ENCODE results near the gene ZNF609. TPM values are rescaled to one million over a fixed set of nuclear protein-coding genes. Genes with fewer than 3 reads are reported as not detected.

The ZNF609 gene
- polyA plus RNA-seq, 2 of the 4 experiments (the other 2 are of a cell fraction) = 19.6 to 39.9 TPM

DNA sequence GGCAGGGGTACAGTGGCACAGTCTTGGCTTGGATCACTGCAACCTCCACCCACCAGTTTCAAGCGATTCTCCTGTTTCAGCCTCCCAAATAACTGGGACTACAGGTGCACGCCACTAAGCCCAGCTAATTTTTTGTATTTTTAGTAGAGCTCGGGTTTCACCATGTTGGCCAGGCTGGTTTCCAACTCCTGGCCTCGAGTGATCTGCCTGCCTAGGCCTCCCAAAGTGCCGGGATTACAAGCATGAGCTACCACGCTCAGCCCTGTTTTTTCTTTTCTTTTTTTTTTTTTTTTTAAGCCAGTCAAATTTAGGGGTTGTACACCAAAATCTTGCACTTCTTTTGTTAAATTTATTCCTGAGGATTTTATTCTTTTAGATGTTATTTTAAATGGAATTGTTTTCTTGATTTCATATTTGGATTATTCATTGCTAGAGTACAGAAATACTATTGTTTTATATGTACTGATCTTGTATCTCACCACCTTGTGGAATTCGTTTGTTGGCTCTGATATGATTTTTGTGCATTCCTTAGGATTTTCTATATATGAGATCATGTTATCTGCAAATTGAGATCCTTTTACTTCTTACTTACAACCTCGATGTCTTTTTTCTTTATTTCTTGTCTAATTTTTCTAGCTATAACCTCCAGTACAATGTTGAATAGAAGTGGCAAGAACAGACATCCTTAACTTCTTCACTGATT is 65.6 kb downstream of the ZNF609 start:
- no peak for DNase-seq (ENCODE audit: low read depth in 1 of 2, low spot score in 1 of 2)
- TF ChIP-seq CBX8 (IDR thresholded peaks at IDR 0.05) = no peak
- TF ChIP-seq JUN (IDR thresholded peaks at IDR 0.05) = no peak
- TF ChIP-seq JUNB (IDR thresholded peaks at IDR 0.05) = 0 out of 2 replicates have a peak, but pooled peaks have one; percentile 8
- TF ChIP-seq HOXA7 (CRISPR knock-in tag; IDR thresholded peaks at IDR 0.05) = no peak
- TF ChIP-seq, protein P1, sequence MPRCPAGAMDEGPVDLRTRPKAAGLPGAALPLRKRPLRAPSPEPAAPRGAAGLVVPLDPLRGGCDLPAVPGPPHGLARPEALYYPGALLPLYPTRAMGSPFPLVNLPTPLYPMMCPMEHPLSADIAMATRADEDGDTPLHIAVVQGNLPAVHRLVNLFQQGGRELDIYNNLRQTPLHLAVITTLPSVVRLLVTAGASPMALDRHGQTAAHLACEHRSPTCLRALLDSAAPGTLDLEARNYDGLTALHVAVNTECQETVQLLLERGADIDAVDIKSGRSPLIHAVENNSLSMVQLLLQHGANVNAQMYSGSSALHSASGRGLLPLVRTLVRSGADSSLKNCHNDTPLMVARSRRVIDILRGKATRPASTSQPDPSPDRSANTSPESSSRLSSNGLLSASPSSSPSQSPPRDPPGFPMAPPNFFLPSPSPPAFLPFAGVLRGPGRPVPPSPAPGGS (IDR thresholded peaks at IDR 0.05) = no peak
- TF ChIP-seq, protein P2, sequence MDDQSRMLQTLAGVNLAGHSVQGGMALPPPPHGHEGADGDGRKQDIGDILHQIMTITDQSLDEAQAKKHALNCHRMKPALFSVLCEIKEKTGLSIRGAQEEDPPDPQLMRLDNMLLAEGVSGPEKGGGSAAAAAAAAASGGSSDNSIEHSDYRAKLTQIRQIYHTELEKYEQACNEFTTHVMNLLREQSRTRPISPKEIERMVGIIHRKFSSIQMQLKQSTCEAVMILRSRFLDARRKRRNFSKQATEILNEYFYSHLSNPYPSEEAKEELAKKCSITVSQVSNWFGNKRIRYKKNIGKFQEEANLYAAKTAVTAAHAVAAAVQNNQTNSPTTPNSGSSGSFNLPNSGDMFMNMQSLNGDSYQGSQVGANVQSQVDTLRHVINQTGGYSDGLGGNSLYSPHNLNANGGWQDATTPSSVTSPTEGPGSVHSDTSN (IDR thresholded peaks at IDR 0.05) = no peak
- no peak for TF ChIP-seq HDAC2 (IDR thresholded peaks at IDR 0.05)
- TF ChIP-seq RCOR1 (IDR thresholded peaks at IDR 0.05; ENCODE audit: low read depth, low read length) = no peak
- FAIRE-seq = peak; percentile 32
- 77% methylated on average over 8 of the region's 8 CpGs for WGBS (ENCODE audit: missing lambda C conversion rate)
- no peak overlapping the region for H3K4me3 ChIP-seq
- no peak for ATAC-seq
- H3K4me1 ChIP-seq = peaks cover 45% of the 10 kb centered on the region
- ChIA-PET POLR2A (interaction anchor here (0.6 kb wide), 1 partner anchor 47 kb away, joined by 3 read pairs; no protein-coding TSS in a partner anchor), CTCF (interaction anchor here (0.6 to 1.7 kb wide), 6 partner anchors 36 to 157 kb away, joined by 3 to 7 read pairs (median 4); no protein-coding TSS in a partner anchor)
- no peaks in the 10 kb centered on the region for H3K9me3 ChIP-seq
- H3K4me2 ChIP-seq = 0 out of 3 replicates have a peak overlapping the region, but pooled peaks have one; percentile 4
- H3K27ac ChIP-seq = no peak overlapping the region

DNA sequence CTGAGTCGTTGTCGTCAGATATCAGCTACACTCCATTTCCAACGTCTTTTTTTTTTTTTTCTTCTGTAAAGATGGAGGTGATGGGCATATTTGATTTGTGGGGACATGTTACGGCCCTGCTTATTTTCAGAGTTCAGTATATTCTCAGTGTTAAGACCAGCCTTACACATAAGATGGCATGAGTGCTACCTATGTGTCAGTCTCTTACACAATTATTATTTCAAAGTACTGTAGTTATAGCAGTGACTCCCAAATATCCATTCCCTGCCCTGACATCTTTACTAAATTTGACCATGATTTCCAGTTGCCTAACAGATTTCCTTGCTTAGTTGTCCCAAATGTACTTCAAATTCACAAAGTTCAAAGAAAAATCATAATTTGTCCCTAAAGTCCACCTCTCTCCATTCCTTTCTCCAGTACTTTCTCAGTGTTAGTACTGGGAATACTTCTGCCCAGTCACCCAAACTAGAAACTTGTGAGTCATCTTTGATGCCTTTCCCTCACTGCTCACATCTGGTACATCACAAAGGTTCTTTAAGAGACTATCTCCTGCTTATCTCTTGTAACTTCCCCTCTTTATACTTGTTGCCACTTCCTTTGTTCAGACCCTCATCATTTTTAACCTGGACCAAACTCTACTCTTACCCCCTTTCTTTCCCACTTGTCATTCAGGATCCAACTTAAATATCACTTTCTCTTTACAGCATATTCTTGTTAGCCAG is 67.0 kb downstream of the ZNF609 start:
- peak overlapping the region; percentile 3; the same call in 1 of the 3 replicates for H3K4me2 ChIP-seq
- H3K27ac ChIP-seq = no peak overlapping the region
- ChIA-PET CTCF (interaction anchor here (1.2 kb wide), 1 partner anchor 41 kb away, joined by 5 read pairs; no protein-coding TSS in a partner anchor), POLR2A (no interaction called here)
- H3K4me1 ChIP-seq = peaks cover 30% of the 10 kb centered on the region
- TF ChIP-seq CBX2 (IDR thresholded peaks at IDR 0.05; ENCODE audit: borderline replicate concordance, low read depth) (no peak), FOSL2 (IDR thresholded peaks at IDR 0.05) (no peak), FOSL2 (CRISPR knock-in tag; IDR thresholded peaks at IDR 0.05) (peak; percentile 54; the same call in 1 of the 2 replicates), NFE2L2 (conservative IDR thresholded peaks at IDR 0.05; ENCODE audit: low read length) (0 out of 2 replicates have a peak, but pooled peaks have one; percentile 28), SMC3 (IDR thresholded peaks at IDR 0.05) (no peak)
- TF ChIP-seq, protein P3, sequence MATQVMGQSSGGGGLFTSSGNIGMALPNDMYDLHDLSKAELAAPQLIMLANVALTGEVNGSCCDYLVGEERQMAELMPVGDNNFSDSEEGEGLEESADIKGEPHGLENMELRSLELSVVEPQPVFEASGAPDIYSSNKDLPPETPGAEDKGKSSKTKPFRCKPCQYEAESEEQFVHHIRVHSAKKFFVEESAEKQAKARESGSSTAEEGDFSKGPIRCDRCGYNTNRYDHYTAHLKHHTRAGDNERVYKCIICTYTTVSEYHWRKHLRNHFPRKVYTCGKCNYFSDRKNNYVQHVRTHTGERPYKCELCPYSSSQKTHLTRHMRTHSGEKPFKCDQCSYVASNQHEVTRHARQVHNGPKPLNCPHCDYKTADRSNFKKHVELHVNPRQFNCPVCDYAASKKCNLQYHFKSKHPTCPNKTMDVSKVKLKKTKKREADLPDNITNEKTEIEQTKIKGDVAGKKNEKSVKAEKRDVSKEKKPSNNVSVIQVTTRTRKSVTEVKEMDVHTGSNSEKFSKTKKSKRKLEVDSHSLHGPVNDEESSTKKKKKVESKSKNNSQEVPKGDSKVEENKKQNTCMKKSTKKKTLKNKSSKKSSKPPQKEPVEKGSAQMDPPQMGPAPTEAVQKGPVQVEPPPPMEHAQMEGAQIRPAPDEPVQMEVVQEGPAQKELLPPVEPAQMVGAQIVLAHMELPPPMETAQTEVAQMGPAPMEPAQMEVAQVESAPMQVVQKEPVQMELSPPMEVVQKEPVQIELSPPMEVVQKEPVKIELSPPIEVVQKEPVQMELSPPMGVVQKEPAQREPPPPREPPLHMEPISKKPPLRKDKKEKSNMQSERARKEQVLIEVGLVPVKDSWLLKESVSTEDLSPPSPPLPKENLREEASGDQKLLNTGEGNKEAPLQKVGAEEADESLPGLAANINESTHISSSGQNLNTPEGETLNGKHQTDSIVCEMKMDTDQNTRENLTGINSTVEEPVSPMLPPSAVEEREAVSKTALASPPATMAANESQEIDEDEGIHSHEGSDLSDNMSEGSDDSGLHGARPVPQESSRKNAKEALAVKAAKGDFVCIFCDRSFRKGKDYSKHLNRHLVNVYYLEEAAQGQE (IDR thresholded peaks at IDR 0.05) = no peak
- DNase-seq (ENCODE audit: low read depth in 1 of 2, low spot score in 1 of 2) = peak; percentile 38 to 50
- H3K9me3 ChIP-seq = no peaks in the 10 kb centered on the region
- WGBS (ENCODE audit: missing lambda C conversion rate) = 85% methylated on average over 4 of the region's 4 CpGs
- no peak for FAIRE-seq
- peak; percentile 80 to 88 for ATAC-seq
- H3K4me3 ChIP-seq = no peak overlapping the region

DNA sequence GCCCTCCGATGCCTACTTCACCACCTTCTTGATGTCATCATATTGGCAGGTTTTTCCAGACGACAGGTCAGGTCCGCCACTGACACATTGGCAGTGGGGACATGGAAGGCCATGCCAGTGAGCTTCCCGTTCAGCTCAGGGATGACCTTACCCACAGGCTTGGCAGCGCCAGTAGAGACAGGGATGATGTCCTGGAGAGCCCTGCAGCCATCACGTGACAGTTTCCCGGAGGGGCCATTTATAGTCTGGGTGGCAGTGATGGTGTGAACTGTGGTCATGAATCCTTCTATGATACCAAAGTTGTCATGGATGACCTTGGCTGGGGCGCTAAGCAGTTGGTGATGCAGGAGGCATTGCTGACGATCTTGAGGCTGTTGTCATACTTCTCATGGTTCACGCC is 68.5 kb downstream of the ZNF609 start:
- H3K4me2 ChIP-seq = no peak overlapping the region
- FAIRE-seq (no peak), DNase-seq (ENCODE audit: low read depth in 1 of 2, low spot score in 1 of 2) (no peak), ATAC-seq (no peak)
- ChIA-PET CTCF (interaction anchor here (0.6 kb wide), 1 partner anchor 158 kb away, joined by 3 read pairs; no protein-coding TSS in a partner anchor), POLR2A (no interaction called here)
- H3K27ac ChIP-seq = no peak overlapping the region
- no peaks in the 10 kb centered on the region for H3K9me3 ChIP-seq
- 96% methylated on average over 7 of the region's 10 CpGs for WGBS (ENCODE audit: missing lambda C conversion rate)
- H3K4me3 ChIP-seq = no peak overlapping the region
- peaks cover 30% of the 10 kb centered on the region; the same call in 2 of the 3 replicates for H3K4me1 ChIP-seq
- TF ChIP-seq HOXA7 (CRISPR knock-in tag; IDR thresholded peaks at IDR 0.05) (no peak), CEBPB (IDR thresholded peaks at IDR 0.05) (no peak), EHMT2 (IDR thresholded peaks at IDR 0.05; ENCODE audit: low read depth) (no peak), GATA3 (IDR thresholded peaks at IDR 0.05; ENCODE audit: borderline replicate concordance) (no peak), FOSB (CRISPR knock-in tag; IDR thresholded peaks at IDR 0.05) (no peak), CBX2 (IDR thresholded peaks at IDR 0.05; ENCODE audit: borderline replicate concordance, low read depth) (no peak), HOXB13 (CRISPR knock-in tag; IDR thresholded peaks at IDR 0.05; ENCODE audit: low read depth) (no peak), MAZ (IDR thresholded peaks at IDR 0.05; ENCODE audit: borderline replicate concordance, low read depth, low read length) (no peak), ZFP36 (IDR thresholded peaks at IDR 0.05; ENCODE audit: borderline replicate concordance, partially characterized antibody) (no peak), MAFK (IDR thresholded peaks at IDR 0.05; ENCODE audit: partially characterized antibody) (no peak), ZSCAN20 (CRISPR knock-in tag; IDR thresholded peaks at IDR 0.05) (no peak)
- TF ChIP-seq, protein P4, sequence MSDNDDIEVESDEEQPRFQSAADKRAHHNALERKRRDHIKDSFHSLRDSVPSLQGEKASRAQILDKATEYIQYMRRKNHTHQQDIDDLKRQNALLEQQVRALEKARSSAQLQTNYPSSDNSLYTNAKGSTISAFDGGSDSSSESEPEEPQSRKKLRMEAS (IDR thresholded peaks at IDR 0.05) = no peak
- TF ChIP-seq, protein P5, sequence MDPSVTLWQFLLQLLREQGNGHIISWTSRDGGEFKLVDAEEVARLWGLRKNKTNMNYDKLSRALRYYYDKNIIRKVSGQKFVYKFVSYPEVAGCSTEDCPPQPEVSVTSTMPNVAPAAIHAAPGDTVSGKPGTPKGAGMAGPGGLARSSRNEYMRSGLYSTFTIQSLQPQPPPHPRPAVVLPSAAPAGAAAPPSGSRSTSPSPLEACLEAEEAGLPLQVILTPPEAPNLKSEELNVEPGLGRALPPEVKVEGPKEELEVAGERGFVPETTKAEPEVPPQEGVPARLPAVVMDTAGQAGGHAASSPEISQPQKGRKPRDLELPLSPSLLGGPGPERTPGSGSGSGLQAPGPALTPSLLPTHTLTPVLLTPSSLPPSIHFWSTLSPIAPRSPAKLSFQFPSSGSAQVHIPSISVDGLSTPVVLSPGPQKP (IDR thresholded peaks at IDR 0.05; ENCODE audit: low read depth, low read length) = no peak

All from A549 (cell line).